ENCODE results near the gene RAB33A. TPM values are rescaled to one million over a fixed set of nuclear protein-coding genes. Genes with fewer than 3 reads are reported as not detected.

Gene RAB33A
- polyA plus RNA-seq, 4 donors = 0.47 to 1.0 (median 0.59) TPM

DNA sequence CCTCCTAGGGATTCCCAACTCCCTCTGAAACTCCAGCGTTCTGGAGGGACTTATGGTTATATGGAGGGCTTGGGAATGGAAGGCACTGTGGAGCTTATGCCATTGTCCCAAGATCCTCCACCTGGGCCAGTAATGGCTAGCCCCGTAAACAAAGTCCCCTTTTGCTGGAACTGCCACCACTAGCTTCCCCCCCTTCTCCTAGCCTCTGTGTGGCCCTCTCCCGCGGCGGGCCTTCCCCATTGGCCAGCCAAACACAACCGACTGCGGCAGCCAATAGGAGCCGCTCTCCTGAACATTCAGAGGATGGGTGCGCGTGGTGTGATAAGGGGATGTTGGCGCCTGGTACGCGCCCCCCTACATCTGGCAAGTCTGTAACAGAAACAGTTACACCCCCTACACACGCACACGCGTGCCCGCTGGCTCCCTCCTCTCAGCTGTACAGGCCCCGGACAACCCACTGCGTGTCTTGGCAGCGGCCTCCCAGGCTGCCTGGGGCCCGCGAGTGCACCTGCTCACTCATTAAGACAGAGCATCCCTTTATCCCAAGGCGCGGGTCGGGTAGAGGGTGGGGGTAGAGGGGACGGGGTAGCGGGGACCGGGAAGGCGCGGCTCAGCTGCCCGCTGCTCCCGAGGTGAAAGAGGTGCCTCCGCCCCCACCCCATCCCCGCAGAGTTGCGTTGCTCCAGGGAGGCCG is 863 bp upstream of the RAB33A start:
- no peak for DNase-seq (ENCODE audit: low read depth in 4 of 4, low spot score in 3 of 4)

DNA sequence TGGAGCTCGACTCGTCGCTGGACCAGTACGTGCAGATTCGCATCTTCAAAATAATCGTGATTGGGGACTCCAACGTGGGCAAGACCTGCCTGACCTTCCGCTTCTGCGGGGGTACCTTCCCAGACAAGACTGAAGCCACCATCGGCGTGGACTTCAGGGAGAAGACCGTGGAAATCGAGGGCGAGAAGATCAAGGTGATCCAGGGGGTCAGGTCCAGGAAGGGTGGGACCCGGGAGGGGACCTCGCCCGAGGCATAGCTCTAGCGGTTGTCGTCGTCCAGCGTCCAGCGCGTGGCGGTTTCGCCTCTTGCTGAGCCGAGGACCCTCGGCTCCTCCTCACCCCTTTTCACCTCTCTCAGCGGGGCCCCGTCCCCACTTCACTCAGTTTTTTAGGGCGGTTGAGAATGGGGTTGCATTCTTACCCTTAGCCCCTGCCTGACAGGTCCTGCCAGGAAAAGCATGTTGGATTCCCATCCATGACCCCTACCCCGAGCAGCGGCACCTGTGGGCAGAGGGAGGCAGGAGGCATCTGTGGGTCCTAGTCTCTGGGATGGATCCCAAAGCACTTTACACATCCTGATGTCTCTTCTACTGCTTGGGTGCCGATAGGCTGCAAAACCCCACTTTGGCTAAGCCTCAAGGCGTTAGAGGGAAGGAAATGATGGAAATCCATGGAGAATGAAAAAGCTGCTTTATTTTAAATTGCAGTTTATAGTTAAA is 524 bp downstream of the RAB33A start:
- DNase-seq (ENCODE audit: low read depth in 4 of 4, low spot score in 3 of 4) = no peak

DNA sequence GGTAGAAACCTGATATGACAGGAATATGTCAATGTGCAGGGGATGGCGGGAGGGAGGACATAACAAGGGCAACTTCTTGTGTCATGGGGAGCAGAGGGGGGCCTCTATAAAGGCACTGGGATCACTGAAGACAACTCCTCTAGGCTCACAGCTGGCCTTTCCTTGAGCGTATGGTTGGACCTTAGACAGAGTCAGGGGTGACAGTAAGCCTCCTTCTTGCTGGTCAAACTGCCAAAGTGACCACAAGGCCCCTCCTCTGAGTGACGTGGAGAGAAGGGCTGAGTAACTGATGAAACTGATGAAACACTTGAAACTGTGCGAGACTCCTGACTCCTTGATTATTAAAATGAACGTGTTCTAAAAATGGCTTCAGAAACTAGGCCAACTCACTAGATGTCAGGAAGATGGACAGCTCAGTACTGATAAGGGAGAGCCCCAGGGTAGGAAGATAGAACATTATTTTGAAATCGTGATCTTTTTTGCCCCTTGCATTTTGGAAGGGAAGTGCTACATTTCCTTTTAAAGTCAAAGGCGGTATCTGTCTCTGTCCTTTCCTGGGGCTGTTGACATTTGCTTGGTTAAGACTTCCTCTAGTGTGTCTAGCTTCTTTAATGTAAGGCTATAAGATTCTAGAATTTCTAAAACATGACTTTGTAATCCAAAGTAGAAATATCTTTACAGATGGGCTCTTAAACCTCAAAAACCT is 1.6 kb downstream of the RAB33A start:
- no peak for DNase-seq (ENCODE audit: low read depth in 4 of 4, low spot score in 3 of 4)

DNA sequence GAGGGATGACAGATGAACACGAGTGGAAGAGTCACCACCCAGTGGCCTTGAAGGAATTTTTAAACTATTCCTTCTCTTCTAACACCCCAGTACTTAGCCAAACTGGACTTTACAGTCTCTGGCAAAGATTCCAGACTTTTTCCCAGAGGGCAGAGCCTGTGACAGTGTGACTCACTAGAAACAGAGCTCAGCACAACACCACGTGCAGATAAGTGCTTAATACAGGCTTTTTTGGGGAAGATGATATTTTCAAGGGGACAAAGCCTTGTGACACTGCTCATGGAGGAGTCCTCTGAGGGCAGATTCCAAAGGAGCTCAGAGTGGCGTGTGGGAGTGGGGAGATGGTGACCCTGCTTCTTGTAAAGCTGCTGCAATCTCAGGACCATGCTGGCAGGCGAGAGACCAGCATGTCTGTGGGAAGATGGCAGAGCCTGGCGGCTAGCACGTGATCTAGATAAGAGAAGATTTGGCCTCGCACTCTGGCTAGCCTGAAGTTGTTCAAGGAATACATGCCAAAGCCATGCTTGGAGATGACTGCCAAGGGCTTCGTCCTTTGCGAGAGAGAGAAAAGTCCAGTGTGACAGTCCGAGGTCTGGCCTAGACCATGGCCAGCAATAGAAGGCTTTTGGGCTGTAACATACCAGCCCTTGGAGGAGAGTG is 2.4 kb downstream of the RAB33A start:
- no peak for DNase-seq (ENCODE audit: low read depth in 4 of 4, low spot score in 3 of 4)

DNA sequence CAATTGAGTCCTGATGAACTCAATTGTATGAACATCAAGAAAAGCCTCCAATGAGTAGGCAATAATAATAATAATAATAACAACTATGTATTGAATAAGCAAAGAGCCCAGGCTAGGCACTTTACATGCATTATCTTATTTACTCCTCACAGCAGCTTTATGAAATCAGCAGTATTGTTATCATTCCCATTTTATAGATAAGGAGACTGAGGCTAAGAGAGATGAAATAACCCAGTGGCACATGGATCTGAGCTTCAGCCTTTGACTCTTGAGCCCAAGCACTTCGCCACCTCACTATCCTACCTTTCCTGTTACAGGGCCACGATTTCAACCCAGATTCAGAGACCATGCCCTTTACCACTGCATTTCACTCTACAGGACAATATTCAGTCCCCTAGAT is 3.2 kb downstream of the RAB33A start:
- DNase-seq (ENCODE audit: low read depth in 4 of 4, low spot score in 3 of 4) = no peak

DNA sequence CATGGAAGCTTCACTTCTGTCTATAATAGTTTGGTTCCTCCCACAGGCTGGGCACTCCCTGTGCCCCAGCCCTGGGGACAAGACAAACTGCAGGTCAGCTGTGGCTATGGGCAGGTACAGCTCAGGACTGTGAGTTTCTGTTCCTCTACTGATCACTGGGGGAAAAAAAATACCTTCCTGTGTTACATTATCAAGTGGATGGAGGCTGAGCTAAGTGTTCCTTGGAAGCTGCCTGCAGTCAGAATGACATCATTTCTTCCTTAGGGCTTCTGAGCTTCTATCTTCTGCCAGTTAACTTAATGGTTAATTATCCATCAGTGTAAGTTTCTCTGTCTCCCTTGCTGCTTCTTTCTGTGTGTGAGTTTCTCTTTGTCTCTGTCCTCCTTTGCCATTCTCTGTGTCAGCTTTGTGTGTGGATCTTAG is 4.6 kb downstream of the RAB33A start:
- DNase-seq (ENCODE audit: low read depth in 4 of 4, low spot score in 3 of 4) = no peak

DNA sequence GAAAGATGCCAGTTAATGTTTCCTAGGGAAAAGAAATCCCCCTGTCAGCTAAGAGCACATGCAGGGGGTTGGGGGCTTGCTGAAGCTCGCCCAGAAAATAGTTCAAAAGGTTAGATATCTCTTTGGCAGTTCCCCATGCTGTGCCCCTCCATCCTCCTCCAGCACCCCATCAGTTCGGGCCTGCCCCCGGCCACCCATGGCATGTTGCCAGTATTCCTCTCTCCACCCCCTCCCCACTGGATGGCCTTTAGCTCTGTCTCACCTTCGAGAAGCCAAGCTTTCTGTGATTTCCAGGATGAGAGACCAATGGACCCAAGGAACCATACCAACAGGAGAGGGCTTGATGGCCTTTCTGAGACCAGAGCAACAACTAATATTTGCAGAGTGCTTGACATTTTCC is 5.2 kb downstream of the RAB33A start:
- DNase-seq (ENCODE audit: low read depth in 4 of 4, low spot score in 3 of 4) = no peak

DNA sequence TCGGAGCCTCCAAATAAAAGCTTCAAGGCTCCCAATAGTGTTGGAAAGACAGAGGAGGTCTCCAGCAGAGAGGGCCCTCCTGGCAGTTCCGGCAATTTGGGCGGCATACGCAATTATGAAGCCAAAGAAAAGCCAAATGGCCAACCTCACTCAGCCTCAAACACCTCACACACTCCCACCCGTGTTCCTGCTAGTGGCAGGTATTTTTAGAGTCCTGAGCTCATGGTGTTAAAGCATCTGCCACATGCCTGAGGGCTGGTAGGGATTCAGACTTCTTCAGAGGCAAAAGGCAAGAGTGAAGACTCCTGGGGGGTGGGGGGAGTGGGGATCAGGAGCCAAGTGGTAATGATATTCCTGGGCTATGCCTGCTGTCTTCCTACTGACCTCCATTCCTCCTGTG is 7.4 kb downstream of the RAB33A start:
- no peak for DNase-seq (ENCODE audit: low read depth in 4 of 4, low spot score in 3 of 4)

DNA sequence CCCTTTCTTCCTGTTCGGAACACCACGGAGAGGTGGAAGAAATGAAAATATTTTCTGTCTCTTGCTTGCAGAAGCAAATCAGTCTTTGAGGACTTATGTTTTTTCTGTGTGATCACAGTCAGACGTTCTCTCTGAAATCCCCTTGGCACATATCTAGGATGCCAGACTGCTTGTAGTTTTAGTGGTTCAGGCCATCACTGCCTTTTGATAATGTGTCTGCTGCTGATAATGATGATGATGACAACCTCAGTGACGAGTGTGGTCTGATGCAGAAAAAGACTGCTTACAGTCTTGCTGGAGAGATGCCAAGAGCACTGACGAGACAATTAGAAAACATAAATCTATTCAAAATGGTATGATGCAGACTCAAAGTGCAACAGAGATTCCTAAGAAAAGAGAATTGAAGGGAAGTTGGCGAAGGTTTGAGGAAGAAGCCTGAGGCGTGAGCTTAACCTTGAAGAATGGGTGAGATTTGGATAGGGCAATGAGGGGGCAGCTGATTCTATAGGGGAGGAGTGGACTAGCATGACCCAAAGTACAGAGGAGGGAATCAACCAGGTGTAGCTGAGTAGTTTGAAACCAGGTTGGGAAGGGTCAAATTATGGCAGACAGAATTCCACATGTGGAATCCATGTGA is 7.9 kb downstream of the RAB33A start:
- no peak for DNase-seq (ENCODE audit: low read depth in 4 of 4, low spot score in 3 of 4)

DNA sequence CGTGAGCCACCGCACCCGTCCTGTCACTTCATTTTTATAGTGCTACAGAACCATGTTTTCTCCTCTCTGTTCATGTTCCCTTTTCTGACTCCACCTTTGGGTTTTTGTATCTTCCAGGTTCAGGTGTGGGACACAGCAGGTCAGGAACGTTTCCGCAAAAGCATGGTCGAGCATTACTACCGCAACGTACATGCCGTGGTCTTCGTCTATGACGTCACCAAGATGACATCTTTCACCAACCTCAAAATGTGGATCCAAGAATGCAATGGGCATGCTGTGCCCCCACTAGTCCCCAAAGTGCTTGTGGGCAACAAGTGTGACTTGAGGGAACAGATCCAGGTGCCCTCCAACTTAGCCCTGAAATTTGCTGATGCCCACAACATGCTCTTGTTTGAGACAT is 12.4 kb downstream of the RAB33A start:
- DNase-seq (ENCODE audit: low read depth in 4 of 4, low spot score in 3 of 4) = no peak

DNA sequence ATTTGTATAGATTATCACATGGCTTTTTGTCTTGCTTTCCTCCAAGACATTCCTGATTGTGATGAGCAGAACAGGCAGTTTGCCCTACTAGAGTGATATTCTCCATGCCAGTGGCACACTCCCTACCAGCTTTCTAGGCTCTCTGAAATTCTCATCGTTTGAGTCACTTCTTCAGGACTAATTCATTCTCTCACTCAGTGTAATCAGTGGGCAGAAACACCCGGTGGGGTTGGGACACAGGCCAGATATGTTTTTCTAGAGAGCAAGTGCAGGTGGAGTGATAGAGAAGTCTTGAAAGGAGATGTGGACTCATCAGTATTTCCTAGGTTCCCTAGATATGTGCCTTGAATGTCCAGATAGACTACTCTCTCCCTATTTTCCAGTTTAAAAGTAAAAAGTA is 13.1 kb downstream of the RAB33A start:
- no peak for DNase-seq (ENCODE audit: low read depth in 4 of 4, low spot score in 3 of 4)

DNA sequence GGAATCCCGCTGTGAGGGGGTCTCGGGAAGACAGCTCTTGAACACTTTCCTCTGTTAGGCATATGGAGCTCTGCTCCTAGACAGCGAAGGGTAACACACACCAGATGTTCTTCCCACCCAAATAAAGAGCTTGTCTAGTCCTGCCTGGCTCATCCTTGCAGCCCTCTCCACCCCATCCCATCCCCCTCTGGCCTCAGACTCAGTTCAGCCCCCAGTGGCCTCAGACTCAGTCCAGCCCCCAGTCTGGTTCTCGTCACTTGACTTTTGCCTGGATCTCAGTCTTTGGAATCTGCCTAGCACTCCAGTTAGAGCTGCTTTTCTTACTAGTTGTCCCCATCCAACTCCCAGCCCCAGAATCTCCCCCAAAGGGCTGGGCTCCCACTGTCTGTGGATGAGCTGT is 14.9 kb downstream of the RAB33A start:
- DNase-seq (ENCODE audit: low read depth in 4 of 4, low spot score in 3 of 4) = no peak

DNA sequence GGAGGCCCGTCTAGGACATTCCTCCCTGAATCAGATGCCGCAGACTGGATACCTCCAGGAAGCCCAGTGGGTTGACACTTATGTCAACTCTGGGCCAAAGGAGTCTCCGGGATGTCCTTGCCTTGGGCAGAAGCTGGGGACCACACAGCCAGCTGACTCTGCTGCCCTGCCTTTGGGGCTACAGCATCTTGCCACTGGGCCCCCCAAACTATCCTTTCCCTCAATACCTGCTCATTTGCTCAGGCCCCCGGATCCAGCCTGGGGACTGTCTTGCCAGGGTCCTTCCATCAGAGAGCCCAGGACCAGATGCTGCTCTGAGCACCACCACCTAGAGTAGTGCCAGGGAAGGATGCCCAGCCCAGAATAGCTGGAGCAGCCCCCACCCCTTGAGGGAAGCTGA is 19.0 kb downstream of the RAB33A start:
- DNase-seq (ENCODE audit: low read depth in 4 of 4, low spot score in 3 of 4) = no peak

DNA sequence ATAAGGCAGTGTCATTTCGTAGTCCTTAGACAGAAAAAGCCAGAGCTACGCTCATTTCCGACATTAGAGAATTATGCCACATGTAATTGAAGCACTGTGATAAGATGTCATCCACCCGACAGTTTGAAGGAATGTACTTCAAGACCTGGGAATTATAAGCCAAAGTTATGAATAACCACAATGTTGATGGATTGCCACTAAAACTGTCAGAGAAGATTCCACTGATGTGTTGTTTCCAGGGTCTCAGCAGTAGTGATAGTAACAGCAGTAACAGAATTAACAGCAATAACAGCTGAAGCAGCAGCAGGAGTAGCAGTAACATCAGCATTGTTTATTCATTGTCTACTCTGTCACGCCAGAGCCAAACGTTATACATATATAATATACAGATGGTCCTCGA is 24.7 kb downstream of the RAB33A start:
- DNase-seq (ENCODE audit: low read depth in 4 of 4, low spot score in 3 of 4) = no peak

DNA sequence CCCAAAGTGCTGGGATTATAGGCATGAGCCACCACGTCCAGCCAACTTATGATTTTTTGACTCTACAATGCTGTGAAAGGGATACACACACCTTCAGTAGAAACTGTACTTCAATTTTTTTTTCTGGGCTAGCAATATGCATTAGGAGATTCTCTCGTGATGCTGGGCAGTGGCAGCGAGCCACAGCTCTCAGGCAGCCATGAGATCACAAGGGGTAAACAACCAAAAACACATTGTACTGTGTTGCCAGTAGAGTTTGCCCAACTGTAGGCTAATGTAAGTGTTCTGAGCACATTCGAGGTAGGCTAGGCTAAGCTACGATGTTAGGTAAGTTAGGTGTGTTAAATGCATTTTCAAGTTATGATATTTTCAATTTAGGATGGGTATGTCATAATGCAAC is 25.7 kb downstream of the RAB33A start:
- DNase-seq (ENCODE audit: low read depth in 4 of 4, low spot score in 3 of 4) = no peak

DNA sequence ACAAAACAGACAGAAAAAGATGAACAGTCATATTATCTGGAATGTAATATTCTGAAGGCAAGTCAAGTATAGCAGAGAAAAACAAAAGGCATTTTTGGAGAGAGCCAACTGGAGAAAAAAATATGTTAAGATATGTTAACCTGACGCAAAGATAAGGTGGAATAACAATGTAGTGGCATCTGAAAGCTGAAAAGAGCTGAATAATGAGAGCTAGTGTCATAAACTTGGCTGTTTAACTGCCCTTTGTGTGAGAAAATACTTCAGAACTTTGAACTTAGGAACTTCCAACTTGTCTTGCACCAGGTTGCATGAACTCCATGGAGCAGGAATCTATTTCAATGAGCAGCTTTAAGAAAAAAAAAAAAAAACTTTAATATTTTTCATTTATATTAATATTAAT is 32.9 kb downstream of the RAB33A start:
- no peak for DNase-seq (ENCODE audit: low read depth in 4 of 4, low spot score in 3 of 4)

DNA sequence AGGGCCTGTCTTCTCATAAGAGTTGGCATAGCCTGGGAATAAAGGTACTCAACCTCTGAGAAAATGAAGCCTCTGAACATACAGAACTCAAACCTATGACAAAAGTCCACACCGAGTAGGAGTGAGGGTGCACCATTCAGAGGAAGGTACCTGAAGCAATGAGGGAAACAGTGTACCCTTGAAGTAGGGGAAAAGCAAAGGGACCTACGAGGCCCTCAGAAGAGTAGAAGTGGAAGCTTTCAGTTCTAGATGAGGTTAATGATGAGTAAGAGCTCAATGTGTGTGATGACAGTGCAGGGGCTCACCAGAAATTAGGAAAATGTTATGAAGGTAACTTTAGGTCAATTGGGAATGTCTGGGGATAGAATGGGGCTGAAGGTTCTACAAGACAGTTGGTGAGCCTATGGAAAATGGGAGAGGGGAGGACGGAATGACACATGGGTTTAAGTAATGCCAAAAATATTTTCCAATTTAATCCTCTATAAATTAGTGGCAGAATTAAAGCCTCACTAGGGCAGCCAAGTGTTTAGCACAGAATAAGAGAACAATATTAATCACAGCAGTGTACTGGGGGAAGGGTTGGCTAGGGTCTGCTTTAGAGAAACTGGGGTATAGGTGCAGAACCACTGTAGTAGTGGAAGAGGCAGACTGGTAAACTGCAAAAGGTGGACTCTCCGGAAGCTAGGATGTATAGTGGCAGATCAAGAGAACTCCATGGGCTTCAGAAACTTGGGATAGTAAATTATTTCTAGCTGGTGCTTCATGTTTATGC is 39.8 kb downstream of the RAB33A start:
- no peak for DNase-seq (ENCODE audit: low read depth in 4 of 4, low spot score in 3 of 4)

DNA sequence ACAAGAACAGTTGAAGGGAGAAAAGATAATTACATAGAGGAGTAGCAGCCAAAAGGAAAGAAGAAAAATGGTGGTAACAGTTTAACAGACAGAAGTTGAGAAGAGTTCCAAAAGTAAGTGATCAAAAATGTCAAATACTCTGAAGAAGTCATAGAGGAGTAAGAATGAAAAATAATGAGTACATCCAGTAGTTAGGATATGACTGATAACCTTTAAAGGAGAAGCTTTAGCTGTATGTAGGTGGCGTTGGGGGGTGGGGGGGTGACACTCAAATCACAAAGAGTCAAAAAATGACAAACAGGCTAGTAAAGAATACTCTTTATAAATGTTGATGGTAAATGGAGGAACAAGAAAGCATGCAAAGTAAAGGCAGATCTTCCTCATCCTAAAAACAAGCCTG is 40.6 kb downstream of the RAB33A start:
- no peak for DNase-seq (ENCODE audit: low read depth in 4 of 4, low spot score in 3 of 4)

DNA sequence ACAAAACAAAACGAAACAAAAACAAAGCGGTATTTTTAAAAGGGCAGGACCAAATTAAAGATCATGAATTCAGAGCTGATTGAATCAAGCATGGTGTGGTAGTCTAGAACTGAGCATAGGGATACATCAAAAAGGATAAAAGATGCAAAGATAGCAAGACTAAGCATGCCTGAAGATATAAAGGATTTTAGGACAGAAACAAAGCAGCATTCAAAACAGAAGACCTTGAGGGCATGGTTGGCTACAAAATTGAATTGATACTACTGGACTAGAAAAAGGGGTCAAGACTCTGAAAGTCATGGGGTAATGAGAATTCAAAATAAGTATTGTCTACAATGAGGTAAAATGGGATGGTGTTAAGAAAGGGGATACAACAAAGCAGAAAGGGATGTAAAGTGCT is 41.6 kb downstream of the RAB33A start:
- no peak for DNase-seq (ENCODE audit: low read depth in 4 of 4, low spot score in 3 of 4)

DNA sequence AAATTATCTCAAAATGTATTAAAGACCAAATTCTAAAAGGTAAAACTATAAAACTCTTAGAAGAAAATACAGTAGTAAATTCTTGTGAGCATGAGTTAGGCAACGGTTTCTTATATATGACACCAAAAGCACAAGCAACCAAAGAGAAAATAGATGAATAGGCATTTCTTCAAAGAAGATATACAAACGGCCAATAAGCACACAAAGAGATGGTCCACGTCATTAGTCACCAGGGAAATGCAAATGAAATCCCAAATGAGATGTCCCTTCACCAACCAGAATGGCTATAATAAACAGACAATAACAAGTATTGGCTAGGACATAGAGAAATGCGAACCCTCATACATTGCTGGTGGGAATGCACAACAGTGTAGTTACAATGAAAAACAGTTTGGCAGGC is 44.6 kb downstream of the RAB33A start:
- no peak for DNase-seq (ENCODE audit: low read depth in 4 of 4, low spot score in 3 of 4)
